HG03442 (cell line): Measurements from ENCODE around the gene NFIB.

Source experiments
- ATAC-seq: cut with Tn5 transposase; IDR thresholded peaks from one replicate; pipeline ENCODE4 v1.9.1; 2021; ENCODE audit warnings: mild to moderate bottlenecking, moderate library complexity; ENCODE audit not compliant: unreplicated experiment

NFIB gene

DNA sequence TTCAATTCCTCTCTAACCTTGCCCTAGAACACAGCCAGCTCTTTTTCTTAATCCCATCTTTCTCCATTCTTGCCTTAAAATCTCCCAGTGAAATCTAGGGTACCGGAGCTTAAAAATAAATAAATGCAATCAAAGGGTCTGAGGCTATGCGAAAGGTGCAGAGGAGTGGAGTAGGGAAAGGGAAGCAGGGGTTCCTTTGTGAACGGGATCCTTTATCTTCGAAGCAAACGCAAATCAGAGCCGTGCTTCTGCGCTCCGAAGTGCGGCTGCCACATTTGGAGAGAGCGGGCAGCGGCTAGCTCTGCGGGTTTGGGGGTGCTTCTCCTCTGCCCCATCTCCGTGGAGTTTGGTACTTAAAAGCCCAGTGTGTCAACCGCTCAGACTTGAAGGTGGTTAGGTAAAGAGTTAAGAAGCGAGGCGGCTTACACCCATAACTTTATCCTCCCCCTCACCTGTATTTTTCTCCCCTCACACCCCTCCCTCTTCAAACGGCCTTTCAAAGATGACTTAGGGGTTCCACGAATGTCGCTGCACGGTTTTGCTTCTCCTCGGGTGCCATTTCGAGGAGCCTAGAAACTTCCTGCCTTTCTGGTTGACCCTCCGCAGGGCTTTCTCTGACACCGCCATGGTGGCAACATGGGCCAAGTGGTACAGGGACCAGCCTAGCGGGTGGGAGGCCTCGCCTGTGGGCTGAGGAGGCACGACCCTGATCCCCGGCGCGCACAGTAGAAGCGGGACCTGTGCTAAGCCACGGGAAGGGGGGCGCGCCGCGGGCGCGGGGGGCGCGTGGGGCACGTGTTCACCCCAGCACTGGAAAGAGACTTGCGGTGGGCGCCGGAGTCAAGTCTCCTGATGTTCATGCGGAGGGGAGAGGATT lies 31.7 kb upstream of the NFIB start:
- ATAC-seq = no peak

DNA sequence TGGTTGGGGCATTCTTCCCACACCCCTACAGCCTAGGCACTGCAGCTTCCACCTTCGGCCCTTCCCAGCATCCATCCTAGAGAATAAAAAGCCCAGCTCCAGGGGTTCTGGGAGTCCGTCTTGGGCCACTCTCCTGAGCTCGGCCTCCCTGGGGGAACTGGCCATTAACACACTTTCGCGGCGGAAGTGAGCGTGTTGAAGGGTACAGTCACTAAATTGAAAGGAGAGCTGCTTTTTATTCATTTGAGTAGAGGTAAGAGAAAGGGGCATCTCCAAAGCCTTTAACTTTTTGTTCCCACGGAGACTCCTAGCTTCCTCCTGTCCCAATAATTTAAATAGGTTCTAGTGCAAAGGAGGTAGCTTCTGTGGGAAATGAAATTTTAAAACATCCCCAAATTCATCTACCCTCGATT lies 31.0 kb upstream of the NFIB start:
- no peak for ATAC-seq

DNA sequence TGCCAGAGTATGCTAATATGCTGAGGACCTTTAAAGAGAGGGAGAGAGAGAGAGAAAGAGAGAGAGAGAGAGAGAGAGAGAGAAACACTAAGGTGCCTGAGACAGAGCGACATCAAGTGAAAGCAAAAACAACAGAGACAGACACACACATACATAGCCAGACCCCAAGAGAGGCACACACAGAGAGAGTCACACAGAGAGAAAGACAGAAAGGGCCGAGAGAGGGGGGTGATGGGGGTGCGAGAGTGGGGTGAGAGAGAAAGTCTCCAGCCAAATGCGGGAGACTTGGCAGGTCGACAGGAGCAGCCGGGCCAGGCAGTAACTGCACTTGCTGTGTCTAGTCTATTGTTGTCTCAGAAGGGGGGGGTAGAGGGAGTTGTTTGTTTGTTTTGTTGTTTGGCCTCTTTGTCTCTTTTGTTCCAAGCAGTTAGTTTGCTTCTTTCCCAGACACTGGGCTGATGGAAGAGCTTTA lies 30.1 kb upstream of the NFIB start:
- ATAC-seq = no peak

DNA sequence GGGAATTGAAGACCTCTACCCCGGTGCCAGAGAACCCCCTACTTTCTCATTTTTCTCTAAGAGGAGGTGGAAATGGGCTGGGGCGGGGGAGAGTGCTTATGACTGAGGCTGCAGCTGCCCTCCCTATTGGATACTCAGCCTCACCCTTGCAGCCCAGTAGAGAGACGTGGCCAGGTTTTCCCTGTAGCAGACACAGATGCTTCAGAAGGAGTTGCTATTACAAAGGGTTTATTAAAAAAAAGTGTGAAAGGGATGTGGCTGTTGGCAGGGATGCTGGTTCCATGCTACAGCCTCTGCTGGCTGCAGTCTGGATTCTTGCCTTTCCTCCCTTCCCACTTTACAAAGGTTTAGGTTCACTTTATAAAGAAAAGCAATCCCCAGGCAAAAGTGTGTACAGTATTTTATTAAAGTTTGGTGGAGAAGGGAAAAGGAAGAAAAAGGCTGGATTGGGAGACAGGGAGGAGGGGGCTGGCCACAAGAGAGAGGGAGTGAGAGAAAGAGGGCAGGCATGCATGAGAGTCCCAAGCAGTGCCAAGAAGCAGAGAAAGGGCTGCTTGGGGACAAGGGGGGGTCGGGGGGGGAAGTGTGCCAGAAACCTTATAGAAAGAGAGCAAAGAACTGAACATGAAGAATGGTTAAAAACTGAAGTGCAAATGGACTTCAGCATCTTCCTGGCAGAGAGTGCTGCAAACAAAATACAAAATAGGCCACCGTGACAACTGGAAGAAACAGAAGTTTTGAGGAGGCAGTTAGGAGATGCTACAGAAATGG lies 29.5 kb upstream of the NFIB start:
- no peak for ATAC-seq

DNA sequence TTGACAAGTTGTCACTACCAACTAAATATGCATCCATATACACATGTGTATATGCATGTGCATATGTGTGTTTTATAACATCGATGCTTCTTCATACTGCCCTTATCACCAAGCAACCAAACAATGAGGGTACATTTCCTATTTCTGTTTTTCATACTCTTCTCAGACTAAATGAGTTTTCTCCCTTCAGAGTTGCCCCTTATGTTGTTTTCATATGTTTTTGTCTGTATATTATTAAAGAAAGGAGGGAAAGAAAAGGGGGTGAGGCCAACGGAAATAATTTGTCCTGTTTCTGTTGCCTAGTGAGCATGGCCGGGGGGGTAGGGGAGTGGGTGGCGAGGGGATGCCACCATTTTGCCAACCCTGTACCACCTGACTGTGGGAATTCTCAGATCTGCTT lies 28.8 kb upstream of the NFIB start:
- no peak for ATAC-seq

DNA sequence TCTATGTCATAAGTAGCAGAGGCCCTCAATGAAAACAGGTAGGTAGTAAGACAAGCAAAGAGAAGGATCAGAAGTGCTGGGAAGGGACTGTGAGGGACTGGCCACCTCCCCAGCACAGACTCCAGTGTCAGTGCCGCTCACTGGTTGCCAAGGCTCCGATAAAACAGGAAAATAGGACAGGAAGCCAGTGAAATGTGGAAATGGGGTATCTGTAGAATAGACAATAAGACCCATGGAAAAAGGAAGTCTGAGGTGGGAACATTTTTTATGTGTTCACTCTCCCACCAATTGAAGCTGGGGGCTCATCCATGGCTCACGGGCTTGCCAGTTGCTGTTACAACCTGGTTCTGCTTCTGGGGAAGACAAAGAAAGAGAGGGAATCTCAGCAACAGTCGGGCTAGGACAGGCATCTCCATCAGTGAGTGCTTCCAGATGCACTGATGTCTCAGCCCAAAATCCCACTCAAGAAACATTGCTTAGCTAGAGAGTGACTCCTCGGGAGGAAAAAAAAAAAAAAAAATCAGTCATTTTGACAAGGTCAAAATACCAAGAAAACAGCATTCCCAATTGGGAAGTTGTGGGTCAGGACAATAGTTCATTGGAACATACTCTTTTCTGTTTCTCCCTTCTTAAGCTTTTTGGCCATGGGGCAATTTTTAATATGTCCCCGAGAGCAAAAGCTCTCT lies 27.6 kb upstream of the NFIB start:
- no peak for ATAC-seq

DNA sequence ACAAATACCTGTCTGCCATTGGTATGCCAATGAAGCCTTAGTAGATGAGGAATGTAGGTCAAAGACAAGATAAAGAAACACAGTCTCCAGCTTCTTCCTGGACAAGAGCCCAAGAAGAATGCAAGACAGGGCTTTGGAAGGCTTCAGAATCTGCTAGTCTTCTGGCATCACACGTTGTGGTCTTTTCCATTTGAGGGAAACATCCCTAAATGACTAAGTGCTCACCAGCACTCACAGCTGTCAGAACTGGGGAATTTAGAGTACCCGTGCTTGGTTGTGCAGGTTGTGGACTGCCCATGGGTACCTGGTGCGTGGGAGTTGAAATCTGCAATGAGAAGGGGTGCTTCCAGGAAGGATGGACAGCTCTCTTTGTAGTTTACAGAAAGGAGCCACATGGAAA lies 27.1 kb upstream of the NFIB start:
- ATAC-seq = no peak

DNA sequence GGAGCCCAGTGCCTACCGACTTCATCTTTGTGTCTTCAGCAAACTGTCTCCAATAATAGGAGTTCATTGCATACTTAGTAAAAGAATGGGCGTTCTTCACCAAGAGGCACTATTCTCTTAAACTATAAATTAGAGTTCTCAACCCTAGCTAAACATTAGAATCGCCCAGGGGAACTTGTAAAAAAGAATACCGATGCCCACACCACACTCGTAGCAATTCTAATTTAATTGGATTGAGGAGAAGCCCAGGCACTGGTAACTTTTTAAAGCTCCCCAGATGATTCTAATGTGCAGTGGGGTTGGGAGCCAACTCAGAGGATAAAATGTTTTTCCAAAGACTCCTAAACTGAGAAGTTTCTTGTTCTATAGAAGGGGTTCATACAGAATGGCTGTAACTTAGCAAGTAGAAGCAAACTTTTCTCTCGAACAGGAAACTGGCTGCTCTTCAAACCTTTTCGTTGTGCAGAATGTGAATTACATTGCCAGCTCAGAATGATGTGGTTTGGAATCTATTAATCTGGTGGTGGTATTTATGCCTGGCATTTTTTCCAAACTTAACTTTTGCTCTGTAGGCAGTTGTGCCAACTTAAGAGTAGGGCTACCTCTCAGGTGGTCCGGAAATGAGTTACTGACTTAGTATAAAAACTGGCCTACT lies 26.4 kb upstream of the NFIB start:
- no peak for ATAC-seq

DNA sequence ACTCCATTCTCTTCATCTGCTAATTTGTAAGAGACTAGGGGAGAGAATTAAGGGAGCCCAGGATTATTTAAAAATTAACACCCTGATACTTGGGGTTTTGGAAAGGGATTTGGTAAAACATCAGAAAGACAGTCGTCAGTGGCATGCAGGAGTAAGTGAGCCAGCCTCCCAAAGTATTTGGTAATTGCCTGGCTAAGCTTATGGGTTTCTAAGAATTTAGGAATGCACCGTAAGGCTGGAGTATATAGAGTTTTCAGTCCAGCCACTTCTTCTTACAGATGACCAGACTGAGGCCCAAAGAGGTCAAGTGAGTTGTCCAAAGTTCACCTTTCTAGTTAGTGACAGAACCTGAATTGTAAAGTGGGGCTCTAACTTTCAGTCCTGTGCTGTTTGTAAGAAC lies 25.8 kb upstream of the NFIB start:
- ATAC-seq = no peak

DNA sequence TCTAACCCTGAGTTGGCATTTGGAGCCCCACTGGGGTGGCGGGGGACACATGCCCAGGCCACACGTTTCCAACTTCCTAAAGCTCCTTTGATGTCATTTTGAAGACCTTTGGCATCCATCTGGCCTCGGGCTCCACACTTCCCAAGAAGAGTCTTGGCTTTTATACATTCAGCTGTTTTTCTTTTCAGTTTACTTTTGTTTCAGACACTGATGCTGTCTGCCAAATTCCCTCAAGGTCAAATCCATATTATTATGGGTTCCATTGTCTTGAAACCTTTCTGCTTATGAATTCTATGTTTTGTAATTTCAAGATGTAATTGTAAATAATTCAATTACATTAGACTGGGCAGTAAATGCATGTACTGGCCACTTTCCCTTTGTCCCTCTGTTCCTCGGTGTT lies 23.7 kb upstream of the NFIB start:
- ATAC-seq = no peak

DNA sequence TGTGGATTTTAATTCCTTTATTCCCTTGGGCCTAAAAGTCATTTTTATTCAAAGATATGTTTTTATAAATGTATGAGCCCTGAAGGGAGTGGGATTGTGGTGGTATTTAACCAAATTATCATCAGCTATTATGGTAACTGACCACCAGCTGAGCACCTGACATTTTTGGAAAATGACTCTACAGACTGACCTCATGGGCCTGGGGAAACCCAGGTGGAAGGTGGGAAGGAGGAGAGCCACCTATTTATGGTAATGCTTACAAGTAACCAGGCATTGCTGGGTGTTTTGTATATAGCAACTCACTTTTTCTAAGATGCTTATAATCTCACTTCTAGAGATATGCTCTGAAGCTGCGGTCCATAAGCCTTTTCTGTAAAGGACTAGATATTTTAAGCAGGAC lies 22.3 kb upstream of the NFIB start:
- ATAC-seq = no peak

DNA sequence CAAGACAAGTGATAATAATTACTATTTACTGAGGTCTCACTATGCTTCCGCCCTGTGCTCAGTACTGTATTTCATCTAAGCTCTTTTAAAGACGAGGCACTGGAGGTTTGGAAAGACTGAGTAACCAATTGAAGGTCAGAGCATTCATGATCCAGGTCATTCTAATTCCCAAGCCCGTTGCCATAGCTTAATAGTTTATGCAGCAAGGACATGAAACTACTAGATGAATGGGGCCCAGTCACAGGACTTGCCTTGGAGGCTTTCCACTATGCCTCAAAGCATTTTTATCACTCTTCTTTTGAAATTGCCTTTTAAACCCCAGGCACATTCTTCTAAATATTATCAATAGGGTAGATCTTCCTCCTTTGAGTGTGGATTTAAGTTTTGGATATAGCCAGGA lies 17.2 kb upstream of the NFIB start:
- no peak for ATAC-seq

DNA sequence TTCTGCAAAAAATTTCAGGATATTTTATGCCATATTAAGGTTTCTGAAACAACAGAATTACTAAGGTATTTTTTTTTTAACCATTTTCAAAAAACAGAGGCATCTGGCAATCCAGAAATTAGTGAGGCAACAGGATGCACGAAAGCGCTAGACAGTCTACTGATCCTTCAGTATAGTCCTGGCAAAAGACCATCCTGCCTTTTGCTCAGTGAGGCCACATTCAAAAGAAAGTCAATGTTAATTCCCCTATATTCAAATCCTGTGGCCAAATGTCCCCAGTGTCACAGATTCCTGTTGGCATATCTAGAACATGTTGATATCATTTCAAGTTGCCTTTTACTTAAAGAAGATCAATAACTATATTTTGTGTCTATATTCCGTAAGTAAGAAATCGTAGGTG lies 13.1 kb upstream of the NFIB start:
- ATAC-seq = no peak

DNA sequence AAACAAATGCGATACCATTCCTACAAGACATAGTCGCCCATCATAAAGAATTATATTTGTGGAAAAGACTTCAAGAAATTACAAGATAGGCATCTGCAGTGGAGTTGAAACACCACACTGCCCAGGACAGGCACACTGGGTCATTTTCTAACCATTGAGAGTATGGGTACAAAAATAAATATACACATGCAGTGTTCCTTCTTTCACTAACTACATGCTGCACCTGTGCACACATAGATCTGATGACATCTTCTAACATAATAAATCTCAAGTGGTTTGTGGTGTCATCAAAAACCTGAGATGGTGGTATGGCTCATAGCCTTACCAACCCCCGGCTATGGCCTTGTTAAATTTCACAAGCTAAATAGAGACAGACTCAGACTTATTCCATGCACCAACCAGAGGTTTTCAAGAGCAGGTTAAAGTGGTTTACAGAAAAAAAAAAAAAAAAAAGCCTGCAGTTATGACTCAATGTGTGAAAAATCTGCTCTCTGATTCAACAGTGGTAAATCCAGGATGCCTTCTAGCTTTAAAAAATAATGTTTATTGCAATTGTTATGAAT lies 12.4 kb upstream of the NFIB start:
- ATAC-seq = no peak

DNA sequence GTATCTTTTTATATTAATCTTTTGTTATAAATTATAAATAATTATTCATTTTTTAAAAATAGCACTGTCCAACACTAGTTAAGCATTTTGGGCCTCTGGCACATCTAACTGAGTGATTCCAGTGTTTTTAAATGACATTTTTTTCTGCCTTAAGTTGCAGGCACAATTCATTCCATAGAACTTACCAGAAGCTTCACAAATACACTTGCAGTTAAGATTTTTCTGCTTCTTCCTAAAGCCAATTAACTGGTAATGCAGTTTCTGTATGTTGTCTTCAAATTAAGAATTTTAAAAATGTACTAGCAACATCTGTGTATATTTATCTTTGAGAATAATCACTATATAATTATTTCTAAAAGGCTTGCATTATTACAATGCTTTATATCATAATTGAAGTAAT lies 11.2 kb upstream of the NFIB start:
- ATAC-seq = no peak

DNA sequence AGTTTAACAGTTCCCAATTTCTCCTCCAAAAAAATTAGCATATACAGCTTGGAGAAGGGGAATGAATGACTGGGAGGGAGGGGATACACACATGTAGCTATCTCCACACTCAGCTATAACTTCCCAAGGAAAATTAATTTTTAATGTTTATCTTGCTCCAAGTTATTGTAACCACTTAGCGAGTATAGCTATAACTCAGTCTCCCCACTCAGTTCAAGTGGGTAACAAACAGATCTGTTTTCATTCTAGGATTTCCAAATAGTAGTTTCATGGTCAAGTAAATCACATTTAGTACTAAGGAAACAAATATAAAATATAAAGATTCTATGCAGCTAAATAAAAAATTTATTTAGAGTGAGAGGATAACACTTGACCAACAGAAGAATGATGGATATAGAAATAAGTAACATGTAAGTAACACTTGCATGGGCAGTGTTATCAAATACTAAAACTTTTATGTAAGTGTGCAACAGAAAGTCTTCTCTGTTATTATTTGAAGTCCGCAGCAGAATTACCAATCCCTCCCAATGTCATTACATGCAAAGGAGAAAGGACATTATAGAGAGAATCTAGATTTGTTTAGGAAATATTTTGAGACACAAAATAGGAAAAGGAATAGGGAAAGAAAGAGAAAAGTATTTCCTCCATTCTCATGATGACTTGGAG lies 10.2 kb upstream of the NFIB start:
- no peak for ATAC-seq

DNA sequence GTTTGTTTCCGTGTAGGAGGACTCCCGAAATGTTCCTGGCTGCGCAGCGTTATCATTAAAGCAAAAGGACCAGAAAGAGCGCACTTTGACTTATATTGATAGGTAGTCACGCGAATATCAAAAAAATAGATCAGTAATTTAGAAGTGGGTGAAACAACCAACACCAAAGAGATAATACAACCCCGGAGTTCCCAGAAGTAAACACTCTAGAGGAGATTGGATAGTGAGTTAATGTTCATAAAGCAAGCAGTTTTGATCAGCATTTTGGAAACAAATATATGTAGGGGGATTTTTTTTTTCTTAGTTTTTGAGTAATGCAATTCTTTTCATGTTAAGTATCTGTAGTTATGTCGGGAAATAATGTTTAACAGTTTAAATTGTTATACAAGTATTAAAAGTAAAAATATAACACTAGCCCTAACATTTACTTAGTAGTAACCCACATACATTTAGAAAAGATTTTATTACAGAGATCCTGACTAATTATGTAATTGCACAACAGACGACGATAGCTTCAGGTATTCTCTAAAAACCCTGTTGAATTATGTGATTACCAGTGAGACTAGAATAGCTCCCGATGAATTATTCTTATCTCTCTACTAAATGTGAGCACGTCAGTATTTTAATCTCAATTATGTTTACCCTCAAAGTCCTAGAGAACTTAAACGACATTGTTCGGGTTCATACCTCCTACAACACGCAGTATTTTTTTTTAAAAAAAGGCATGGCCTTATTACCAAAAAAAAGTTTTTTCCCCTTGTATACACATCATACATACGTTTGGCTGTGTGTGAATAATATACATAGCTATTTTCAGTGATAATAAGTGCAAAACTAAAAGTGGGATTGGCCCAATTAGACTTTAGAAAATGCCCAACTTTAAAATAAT lies 9.4 kb upstream of the NFIB start:
- peak; percentile 2 for ATAC-seq

DNA sequence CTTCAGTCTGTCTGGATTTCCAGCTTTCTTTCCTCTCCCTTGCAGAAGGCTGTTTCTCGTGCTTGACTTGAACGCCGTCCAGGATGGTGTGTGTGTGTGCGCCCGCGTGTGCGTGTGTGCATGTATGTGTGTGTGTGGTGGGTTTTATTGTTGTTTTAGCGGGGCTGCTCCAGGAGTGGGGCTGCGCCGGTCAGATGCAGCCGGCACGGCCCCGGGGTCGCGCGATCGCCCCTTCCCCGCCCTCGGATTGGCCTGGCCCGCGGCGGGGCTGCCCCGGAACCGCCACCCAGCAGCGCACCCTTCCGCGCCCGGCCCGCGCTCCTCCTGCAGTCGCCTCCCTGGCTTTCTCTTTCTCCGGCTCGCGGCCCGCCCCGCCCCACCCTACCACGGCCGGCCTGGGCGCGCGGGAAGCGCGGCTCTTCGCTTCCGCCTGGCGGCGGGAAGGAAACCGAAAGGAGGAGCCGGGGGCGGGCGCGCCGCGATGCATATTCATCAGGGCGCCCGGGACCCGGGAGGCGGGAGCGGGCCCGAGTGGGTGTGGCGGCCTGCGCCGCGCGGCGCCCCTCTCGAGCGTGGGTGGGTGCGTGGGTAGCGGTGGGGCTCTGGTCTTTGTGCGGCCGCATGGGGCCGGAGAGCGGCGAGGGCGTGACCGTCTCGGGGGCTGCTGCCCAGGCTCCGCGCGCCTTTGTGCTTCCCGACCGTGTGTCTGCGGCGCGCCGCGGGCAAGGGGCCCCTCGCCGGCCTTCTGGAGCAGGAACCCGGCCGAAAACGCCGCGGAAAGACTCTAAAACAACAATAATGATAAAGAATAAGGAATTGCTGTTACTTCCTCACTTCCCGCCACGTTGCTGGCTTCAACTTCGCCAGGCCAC lies 8.5 kb upstream of the NFIB start:
- ATAC-seq = peak; percentile 88
